HG03039 (cell line): ENCODE results near the gene NRXN2.

Experiments used
- ATAC-seq: cut with Tn5 transposase; IDR thresholded peaks from one replicate; pipeline ENCODE4 v1.9.1; 2021; ENCODE audit warnings: mild to moderate bottlenecking, moderate library complexity; ENCODE audit not compliant: unreplicated experiment

NRXN2 gene

DNA sequence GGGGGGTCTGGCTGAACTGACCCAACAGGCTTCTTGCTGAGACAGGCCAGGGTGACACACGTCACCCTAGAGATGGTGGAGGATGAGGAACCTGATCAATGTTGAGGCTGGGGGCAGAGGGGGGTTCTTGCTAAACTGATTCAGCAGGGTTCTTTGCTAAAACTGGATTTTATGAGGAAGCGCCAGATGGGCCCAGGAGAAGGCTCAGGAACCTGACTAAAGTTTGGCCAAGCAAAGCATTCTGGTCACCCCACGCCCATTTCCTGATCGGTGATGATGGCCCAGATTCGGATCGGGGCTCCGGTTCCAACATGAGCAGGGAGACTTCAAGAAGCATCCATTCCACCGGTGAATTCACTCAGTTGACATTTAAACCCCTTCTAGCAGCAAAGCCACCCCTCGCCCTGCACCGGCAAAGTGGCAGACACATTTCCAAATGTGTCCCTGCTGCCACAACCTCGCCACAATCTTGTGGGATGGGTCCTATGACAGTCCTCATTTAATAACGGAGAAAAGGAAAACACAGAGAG is 166.2 kb downstream of the NRXN2 start:
- ATAC-seq = no peak
